Astrocyte of the spinal cord (primary cell): ENCODE results near the gene FEM1A.
"Not testable (repeated sequence)": the region's sequence is repeated elsewhere in the genome, so short reads cannot be mapped to it uniquely, and the experiment has no call there.

Experiments used
- DNase-seq: peaks from one replicate; pipeline ENCODE4 v3.0.0; 2011; ENCODE audit warnings: low read depth, low spot score
- H3K4me3 ChIP-seq: 2 replicates; pipeline ENCODE4 v1.5.1; 2011; ENCODE audit warnings: low read depth, mild to moderate bottlenecking, low read length, moderate library complexity
- CTCF ChIP-seq: IDR thresholded peaks from 2 replicates; pipeline ENCODE4 v1.5.1; 2012; ENCODE audit warnings: low read depth, mild to moderate bottlenecking, low read length, inconsistent platforms
- in situ Hi-C: cut with HindIII; loops from 2 replicates; pipeline ENCODE4 v1.10.0; 2017; ENCODE audit warnings: low sequenced_read_pairs

Gene FEM1A

GRCh38 chr19:4803736-4804695 is 12.5 kb downstream of the FEM1A start:
- peak; percentile 84 for TF ChIP-seq CTCF
- H3K4me3 ChIP-seq, result no peak overlapping the region
- DNase-seq, result peak; percentile 43
- in situ Hi-C loops, result no loop called here

- in situ Hi-C loops, DNase-seq, H3K4me3 ChIP-seq: not testable (repeated sequence)
These were observed 13.6 kb downstream of the FEM1A start for GRCh38 chr19:4805140-4805539.

GRCh38 chr19:4806384-4806783 is 14.8 kb downstream of the FEM1A start:
- in situ Hi-C loops, result no loop called here
- TF ChIP-seq CTCF, result no peak
- H3K4me3 ChIP-seq, result no peak overlapping the region
- no peak for DNase-seq

- no peak for DNase-seq
- no peak overlapping the region for H3K4me3 ChIP-seq
- in situ Hi-C loops, result no loop called here
- TF ChIP-seq CTCF, result no peak
These were observed 15.7 kb downstream of the FEM1A start for GRCh38 chr19:4807188-4807587.

GRCh38 chr19:4811328-4812131 is 20.0 kb downstream of the FEM1A start:
- DNase-seq, result peak; percentile 50
- no peak overlapping the region for H3K4me3 ChIP-seq
- in situ Hi-C loops, result no loop called here
- peak; percentile 89 for TF ChIP-seq CTCF

GRCh38 chr19:4814625-4815425 is 23.3 kb downstream of the FEM1A start:
- in situ Hi-C loops, result no loop called here
- H3K4me3 ChIP-seq, result no peak overlapping the region
- TF ChIP-seq CTCF, result no peak
- peak; percentile 26 for DNase-seq
